ENCODE measurements around the gene PLEKHA1. TPM values are rescaled to one million over a fixed set of nuclear protein-coding genes. Genes with fewer than 3 reads are reported as not detected.

PLEKHA1 gene
- total RNA-seq, 1 donor from 2014 or later, result 44.3 TPM

DNA sequence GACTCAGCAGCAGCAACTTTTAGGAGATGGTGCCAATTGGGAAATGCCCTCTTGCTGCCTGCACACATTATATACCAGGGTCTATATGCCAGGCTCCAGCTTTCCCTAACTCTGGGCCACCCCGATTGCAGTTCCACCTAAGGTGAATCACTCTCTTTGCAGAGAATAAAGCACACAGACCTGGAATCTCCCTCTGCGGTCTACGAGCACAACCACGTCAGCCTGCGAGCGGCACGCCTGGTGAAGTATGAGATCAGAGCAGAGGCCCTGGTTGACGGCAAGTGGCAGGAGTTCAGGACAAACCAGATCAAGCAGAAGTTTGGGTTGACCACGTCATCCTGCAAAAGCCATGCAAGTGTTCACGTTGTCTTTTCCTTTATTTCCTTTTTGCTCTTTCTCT is 38.2 kb upstream of the PLEKHA1 start:
- Mint-ChIP-seq H3K27ac (no peak overlapping the region), H3K4me3 (ENCODE audit: low read depth) (no peak overlapping the region), H3K9me3 (ENCODE audit: low read depth) (no peaks in the 10 kb centered on the region), H3K27me3 (no peaks in the 10 kb centered on the region), H3K36me3 (ENCODE audit: insufficient read depth) (no peaks in the 10 kb centered on the region), H3K4me1 (ENCODE audit: low read depth) (peaks cover 9% of the 10 kb centered on the region)
- TF ChIP-seq, protein P1, sequence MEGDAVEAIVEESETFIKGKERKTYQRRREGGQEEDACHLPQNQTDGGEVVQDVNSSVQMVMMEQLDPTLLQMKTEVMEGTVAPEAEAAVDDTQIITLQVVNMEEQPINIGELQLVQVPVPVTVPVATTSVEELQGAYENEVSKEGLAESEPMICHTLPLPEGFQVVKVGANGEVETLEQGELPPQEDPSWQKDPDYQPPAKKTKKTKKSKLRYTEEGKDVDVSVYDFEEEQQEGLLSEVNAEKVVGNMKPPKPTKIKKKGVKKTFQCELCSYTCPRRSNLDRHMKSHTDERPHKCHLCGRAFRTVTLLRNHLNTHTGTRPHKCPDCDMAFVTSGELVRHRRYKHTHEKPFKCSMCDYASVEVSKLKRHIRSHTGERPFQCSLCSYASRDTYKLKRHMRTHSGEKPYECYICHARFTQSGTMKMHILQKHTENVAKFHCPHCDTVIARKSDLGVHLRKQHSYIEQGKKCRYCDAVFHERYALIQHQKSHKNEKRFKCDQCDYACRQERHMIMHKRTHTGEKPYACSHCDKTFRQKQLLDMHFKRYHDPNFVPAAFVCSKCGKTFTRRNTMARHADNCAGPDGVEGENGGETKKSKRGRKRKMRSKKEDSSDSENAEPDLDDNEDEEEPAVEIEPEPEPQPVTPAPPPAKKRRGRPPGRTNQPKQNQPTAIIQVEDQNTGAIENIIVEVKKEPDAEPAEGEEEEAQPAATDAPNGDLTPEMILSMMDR (IDR thresholded peaks at IDR 0.05; ENCODE audit: unreplicated experiment), result no peak
- no peak for DNase-seq (ENCODE audit: low spot score, unreplicated experiment)

DNA sequence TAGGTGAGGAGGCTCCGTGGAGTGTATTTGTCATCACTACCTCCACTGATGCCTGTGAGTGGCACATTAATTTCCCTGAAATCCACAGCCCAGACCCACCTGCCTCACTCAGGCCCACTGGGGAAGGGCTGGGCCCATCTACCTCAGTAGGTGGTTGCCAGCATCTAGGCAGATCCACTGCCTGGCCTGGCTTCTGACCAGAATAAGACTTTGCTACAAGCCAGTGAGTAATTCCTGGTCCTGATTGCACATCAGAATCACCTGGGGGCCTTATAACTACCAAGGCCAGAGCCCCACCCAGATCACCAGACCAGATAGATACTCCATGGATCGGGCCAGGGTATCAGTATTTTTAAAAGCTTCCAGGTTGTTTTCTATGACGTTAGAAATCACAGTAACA is 37.5 kb upstream of the PLEKHA1 start:
- no peak overlapping the region for H3K27ac Mint-ChIP-seq
- no peak overlapping the region for H3K4me3 Mint-ChIP-seq (ENCODE audit: low read depth)

DNA sequence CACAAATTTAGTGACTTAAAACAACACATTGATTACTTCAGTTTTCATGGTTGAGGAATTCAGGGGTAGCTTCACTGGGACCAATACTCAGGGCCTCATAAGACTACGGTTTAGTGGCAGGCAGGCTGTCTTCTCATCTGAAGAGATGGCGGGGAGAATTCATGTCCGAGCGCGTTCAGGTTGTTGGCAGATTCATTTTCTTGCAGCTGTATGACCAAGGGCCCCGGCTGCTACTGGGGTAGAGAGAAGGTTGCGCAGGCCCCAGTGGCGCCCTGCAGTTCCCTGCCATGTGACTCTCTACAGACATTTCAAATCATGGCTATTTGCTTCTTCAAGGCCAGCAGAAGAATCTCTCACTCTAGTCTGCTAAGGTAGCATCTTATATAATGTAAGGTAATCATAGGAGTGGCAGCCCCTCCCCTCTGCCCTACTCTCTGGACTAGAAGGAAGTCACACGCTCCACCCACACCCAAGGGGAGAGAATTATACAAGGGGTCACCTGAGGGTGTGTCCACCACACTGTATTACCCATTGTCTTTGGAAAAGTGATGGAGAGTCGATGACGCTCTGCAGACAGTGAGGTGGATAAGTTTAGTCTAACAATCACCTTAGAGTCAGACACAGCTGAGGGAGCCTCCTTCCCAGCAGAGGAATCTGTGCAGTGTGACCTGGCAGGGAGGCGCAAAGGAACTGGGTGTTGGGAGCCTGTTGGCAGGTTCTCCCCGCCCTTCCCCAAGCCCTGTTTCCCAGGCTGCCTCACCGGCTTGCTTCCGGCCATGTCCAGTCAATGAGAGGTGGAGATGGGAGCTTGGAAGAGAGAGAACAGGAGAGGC is 35.7 kb upstream of the PLEKHA1 start:
- no peak overlapping the region for H3K27ac Mint-ChIP-seq
- no peaks in the 10 kb centered on the region for H3K9me3 Mint-ChIP-seq (ENCODE audit: low read depth)
- no peak overlapping the region for H3K4me3 Mint-ChIP-seq (ENCODE audit: low read depth)
- no peaks in the 10 kb centered on the region for H3K4me1 Mint-ChIP-seq (ENCODE audit: low read depth)
- no peak for DNase-seq (ENCODE audit: low spot score, unreplicated experiment)
- TF ChIP-seq, protein P1 (IDR thresholded peaks at IDR 0.05; ENCODE audit: unreplicated experiment), result no peak
- no peaks in the 10 kb centered on the region for H3K36me3 Mint-ChIP-seq (ENCODE audit: insufficient read depth)
- no peaks in the 10 kb centered on the region for H3K27me3 Mint-ChIP-seq

More for the DNA sequence above, 37.5 kb upstream of the PLEKHA1 start:
- Mint-ChIP-seq H3K4me1 (ENCODE audit: low read depth) (peaks cover 3% of the 10 kb centered on the region), H3K36me3 (ENCODE audit: insufficient read depth) (no peaks in the 10 kb centered on the region), H3K27me3 (no peaks in the 10 kb centered on the region), H3K9me3 (ENCODE audit: low read depth) (no peaks in the 10 kb centered on the region)
- no peak for DNase-seq (ENCODE audit: low spot score, unreplicated experiment)
- TF ChIP-seq, protein P1 (IDR thresholded peaks at IDR 0.05; ENCODE audit: unreplicated experiment), result no peak

DNA sequence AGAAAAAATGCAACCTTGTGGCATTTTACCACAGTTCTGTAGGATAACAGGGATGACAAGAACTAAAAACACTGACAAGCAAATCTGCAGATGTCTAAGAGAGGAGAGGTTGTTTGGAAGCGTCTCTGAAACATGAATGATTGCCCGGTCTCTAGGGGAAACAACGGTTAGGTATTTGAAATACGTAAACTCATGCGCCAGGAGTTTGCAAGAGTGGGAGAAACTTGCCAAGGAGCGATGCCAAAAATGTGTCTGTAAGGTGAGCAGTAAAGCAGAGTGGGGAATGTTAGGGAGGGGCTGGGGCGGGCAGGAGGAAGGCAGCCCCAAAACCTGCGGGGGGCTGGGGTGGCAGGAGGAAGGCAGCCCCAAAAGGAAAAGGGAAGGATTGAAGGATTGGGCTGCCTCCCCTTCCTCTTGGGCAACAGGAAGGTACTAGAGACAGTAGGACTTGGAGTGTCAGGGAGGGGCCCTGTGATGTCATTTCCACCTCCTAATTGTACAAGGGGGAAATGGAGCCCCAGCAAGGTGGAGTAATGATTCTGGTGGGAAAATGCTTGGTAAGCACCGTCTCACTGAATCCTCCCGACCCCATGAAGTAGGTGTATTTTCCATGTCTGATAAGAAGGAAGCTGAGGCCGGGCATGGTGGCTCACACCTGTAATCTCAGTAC is 33.2 kb upstream of the PLEKHA1 start:
- TF ChIP-seq, protein P1 (IDR thresholded peaks at IDR 0.05; ENCODE audit: unreplicated experiment), result no peak
- DNase-seq (ENCODE audit: low spot score, unreplicated experiment), result no peak

DNA sequence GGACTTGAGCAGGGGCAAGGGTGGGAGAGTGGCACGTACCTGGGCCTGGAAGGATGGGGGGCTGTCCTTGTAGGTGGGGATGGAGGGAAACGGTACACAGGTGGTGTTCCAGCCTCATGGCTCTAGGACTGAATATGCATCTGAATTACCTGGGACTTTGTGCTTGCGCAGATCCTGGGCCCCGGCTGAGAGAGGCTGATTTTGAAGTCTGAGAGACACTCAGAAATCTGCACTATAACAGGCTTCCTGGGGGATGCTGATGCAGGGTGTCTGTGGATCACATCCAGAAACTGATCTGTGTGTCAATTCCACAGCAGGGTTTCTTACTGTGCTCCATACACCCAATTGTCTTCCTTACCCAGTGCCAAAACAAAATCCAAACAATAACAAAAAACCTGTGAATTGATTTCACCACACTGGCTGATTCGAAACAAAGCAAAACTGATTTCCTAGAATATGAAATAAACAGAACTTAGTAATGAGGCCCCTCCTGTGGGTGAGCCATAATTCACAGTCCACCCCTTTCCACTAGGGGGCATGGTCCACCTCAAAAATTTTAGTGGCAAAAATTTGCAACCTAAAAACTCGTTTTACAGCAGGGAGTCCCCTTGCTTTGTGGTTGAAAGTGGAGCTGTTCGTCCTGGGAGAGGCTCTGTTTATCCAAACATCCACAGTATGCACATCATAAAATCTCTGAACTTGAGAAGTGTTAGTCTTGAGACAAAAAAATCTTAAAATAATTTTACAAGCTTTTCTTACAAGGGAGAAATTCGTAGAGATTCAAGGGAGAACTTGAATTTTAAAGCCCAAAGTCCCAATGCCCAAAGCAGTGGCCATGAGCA is 32.0 kb upstream of the PLEKHA1 start:
- no peak for DNase-seq (ENCODE audit: low spot score, unreplicated experiment)
- no peak overlapping the region for H3K27ac Mint-ChIP-seq
- peaks cover 7% of the 10 kb centered on the region for H3K9me3 Mint-ChIP-seq (ENCODE audit: low read depth)
- TF ChIP-seq, protein P1 (IDR thresholded peaks at IDR 0.05; ENCODE audit: unreplicated experiment), result peak; percentile 66
- no peaks in the 10 kb centered on the region for H3K4me1 Mint-ChIP-seq (ENCODE audit: low read depth)
- no peaks in the 10 kb centered on the region for H3K27me3 Mint-ChIP-seq
- H3K36me3 Mint-ChIP-seq (ENCODE audit: insufficient read depth), result peaks cover 2% of the 10 kb centered on the region
- no peak overlapping the region for H3K4me3 Mint-ChIP-seq (ENCODE audit: low read depth)

More for the DNA sequence above, 33.2 kb upstream of the PLEKHA1 start:
- Mint-ChIP-seq H3K27ac (no peak overlapping the region), H3K4me1 (ENCODE audit: low read depth) (no peaks in the 10 kb centered on the region), H3K9me3 (ENCODE audit: low read depth) (peaks cover under 1% of the 10 kb centered on the region), H3K4me3 (ENCODE audit: low read depth) (no peak overlapping the region), H3K27me3 (no peaks in the 10 kb centered on the region), H3K36me3 (ENCODE audit: insufficient read depth) (no peaks in the 10 kb centered on the region)

All from progenitor cell of endocrine pancreas (in vitro differentiated cells).